ENCODE data around the gene MIDN. TPM values are rescaled to one million over a fixed set of nuclear protein-coding genes. Genes with fewer than 3 reads are reported as not detected.

MIDN gene
- total RNA-seq, 2 donors from 2014 or later, result 36.3 to 43.5 TPM

DNA sequence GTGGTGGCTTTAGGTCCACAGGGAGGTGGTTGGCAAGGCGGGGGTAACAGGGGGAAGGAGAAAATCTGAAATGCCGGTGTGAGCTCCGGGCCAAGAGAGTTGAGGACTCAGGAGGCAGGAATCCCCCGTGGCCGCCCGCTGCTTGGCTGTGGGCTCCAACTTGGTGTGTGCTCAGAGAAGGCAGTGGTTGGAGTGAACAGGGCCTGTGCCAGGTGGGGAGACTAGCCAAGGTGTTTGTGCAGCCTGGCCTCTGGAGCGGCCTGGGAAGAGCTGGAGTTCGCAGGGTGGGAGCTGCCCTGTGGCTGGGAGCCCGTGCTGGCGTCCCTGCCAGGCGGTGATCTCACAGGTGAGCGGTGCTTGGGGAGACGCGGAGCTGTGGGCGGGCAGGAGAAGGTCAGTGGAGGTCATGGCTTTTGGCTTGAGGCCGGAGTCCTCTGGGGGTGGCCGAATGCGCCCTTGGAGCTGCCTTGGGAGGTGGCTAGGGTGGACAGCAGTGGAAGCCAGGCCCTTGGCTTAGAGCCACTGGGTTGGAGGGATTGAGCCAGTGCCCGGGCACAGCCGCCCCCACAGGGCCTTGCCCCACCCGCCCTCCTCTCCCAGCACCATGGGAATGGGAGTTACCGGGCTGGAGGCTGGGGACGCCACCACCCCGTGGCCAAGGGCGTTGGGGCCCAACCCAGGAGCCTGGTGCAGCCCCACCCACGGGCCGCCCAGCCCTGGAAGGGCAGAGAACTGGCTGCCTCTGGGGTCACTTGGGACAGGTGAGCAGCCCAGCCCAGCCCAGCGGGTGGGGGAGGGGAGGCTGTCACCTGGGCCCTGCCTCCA is 13.6 kb downstream of the MIDN start:
- Histone ChIP-seq H3K9me3 (no peaks in the 10 kb centered on the region), H3K4me1 (peaks cover 88% of the 10 kb centered on the region), H3K36me3 (replicated peaks in 1 of 2; ENCODE audit: insufficient read depth in 1 of 2, low read depth in 2 of 2) (peaks cover 1 to 6% of the 10 kb centered on the region in 2 donors), H3K27ac (peak overlapping the region; percentile 98 to 100 (median 98)), H3K27me3 (no peaks in the 10 kb centered on the region), H3K4me3 (no peak overlapping the region)
- 5 to 15% methylated on average over 10 to 25 of the region's 28 CpGs for WGBS, 2 donors
- TF ChIP-seq CTCF (IDR thresholded peaks at IDR 0.05) (peak in 2 of 7 experiments; percentile 5 to 7), POLR2A (IDR thresholded peaks at IDR 0.05) (peak; percentile 90 to 98 (median 98))
- peak; percentile 72 for ATAC-seq
- intact Hi-C loops (cut with DNase I), result no loop called here
- peak; percentile 97 to 99 (median 98) for DNase-seq

DNA sequence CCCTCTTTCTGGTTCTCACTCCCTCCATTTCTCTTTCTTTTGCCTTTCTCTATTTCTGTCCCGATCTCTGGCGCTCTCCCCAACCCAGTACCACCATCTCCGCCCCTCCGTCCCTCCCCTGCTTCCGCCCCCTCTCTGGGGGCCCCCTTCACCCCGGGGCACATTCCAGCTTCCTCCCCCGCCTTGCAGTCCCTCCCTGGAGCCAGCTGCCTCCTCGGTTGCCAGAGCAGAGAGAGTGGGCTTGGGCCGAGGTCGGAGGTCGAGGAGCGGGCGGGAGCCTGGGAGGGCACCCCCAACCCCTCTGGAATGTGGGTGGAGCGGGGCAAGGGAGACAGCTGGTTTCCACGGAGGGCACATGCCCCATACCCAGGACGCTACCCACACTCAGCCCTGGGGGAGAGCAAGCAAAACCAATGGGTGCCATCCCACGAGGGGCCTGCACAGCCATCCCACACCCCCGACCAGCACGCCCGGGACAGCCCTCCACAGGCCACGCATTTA is 14.3 kb downstream of the MIDN start:
- no peak for DNase-seq
- peak overlapping the region; percentile 98 to 100 (median 98) for H3K27ac ChIP-seq
- WGBS, 2 donors, result 46 to 47% methylated on average over 17 to 19 of the region's 21 CpGs

DNA sequence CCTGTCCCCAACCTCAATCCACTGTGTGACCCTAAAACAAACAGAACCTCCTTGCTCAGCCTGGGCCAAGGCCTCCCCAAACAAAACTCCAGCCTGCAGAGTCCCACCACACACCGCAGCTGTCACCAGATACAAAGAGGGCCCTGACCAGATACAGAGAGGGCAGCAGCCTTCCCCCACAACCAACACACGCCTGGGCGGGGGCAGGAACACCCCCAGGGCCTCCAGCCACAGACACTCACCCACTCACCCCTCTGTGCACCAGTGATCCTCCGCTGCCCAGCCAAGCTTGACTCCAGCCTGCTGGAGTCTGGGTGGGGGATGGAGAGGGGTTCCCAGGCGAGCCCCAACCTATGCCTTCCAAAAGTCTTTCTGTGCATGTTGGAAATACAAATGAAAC is 14.8 kb downstream of the MIDN start:
- Histone ChIP-seq H3K9me3 (no peaks in the 10 kb centered on the region), H3K36me3 (replicated peaks in 1 of 2; ENCODE audit: insufficient read depth in 1 of 2, low read depth in 2 of 2) (no peaks in the 10 kb centered on the region), H3K27ac (peak overlapping the region; percentile 98 to 100 (median 98)), H3K27me3 (no peaks in the 10 kb centered on the region), H3K4me1 (peaks cover 90% of the 10 kb centered on the region), H3K4me3 (no peak overlapping the region)
- no peak for ATAC-seq
- intact Hi-C loops (cut with DNase I), result no loop called here
- WGBS, 2 donors, result 75 to 83% methylated on average over 1 to 5 of the region's 5 CpGs
- no peak for DNase-seq
- no peak for TF ChIP-seq POLR2A (IDR thresholded peaks at IDR 0.05)

More for the DNA sequence above, 14.3 kb downstream of the MIDN start:
- H3K36me3 ChIP-seq (replicated peaks in 1 of 2; ENCODE audit: insufficient read depth in 1 of 2, low read depth in 2 of 2), result peaks cover 0 to under 1% of the 10 kb centered on the region in 2 donors
- no peaks in the 10 kb centered on the region for H3K9me3 ChIP-seq
- intact Hi-C loops (cut with DNase I), result no loop called here
- no peak overlapping the region for H3K4me3 ChIP-seq
- no peak for ATAC-seq
- H3K4me1 ChIP-seq, result peaks cover 90% of the 10 kb centered on the region
- H3K27me3 ChIP-seq, result no peaks in the 10 kb centered on the region
- peak in 1 of 7 experiments; percentile 2 for TF ChIP-seq CTCF (IDR thresholded peaks at IDR 0.05)
- TF ChIP-seq POLR2A (IDR thresholded peaks at IDR 0.05), result no peak

GRCh38 chr19:1264801-1265614 is 16.6 kb downstream of the MIDN start:
- 77 to 84% methylated on average over 17 to 26 of the region's 26 CpGs for WGBS, 2 donors

More at GRCh38 chr19:1264801-1265614, 16.6 kb downstream of the MIDN start:
- TF ChIP-seq CTCF (IDR thresholded peaks at IDR 0.05) (no peak), POLR2A (IDR thresholded peaks at IDR 0.05) (no peak)
- intact Hi-C loops (cut with DNase I), result no loop called here
- DNase-seq, result peak; percentile 66 to 84 (median 71)
- H3K27me3 ChIP-seq, result no peaks in the 10 kb centered on the region
- H3K27ac ChIP-seq, result peak overlapping the region; percentile 55 to 100 (median 90)
- ATAC-seq, result no peak
- no peak overlapping the region for H3K4me3 ChIP-seq
- H3K9me3 ChIP-seq, result no peaks in the 10 kb centered on the region
- H3K36me3 ChIP-seq (replicated peaks in 1 of 2; ENCODE audit: insufficient read depth in 1 of 2, low read depth in 2 of 2), result no peaks in the 10 kb centered on the region
- H3K4me1 ChIP-seq, result peaks cover 80% of the 10 kb centered on the region

Data from body of pancreas (tissue), 4 donors.